ENCODE data around the gene WWOX.

DNA sequence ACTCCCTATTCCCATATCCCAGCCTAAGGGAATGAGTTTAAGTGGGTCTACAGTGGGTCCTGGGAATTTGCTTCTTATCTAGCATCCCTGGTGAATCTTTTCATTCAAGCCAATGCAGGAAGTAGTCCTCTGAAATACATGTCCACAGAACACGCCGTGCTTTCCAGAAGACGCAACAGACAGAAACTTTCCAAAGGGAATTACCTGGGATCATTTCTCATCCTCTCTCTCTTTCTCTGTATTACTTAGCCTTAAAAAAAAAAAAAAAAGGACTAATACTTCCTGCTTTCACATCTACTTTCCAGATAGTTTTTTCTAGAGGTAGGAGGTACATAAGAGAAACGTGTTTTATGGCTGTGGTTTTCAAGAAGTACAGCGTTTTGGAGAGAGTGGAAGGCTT lies 1002.0 kb downstream of the WWOX start:
- no peak for TF ChIP-seq CTCF (conservative IDR thresholded peaks at IDR 0.05)
- no peak for TF ChIP-seq EZH2 (IDR thresholded peaks at IDR 0.05; ENCODE audit: low read depth)

All from PC-9 (cell line).